Cardiac muscle cell (in vitro differentiated cells and primary cell): ENCODE data around the gene SASH1. TPM values are rescaled to one million over a fixed set of nuclear protein-coding genes. Genes with fewer than 3 reads are reported as not detected.
"Not testable (repeated sequence)": the region's sequence is repeated elsewhere in the genome, so short reads cannot be mapped to it uniquely, and the experiment has no call there.

ENCODE experiments used
- DNase-seq, 2 donors: peaks; one replicate each; pipeline versions ENCODE4 v3.0.0 to v3.0.0-alpha.2; 2010 to 2017; ENCODE audit warnings: low read depth in 1 of 2, low spot score in 1 of 2
- H3K27ac ChIP-seq: fragments of 200-600 bp; sonication (generic); 2 replicates; pipeline ENCODE4 v1.5.1; 2016
- H3K27me3 ChIP-seq: fragments of 200-600 bp; sonication (generic); 2 replicates; pipeline ENCODE4 v1.6.0; 2016; ENCODE audit warnings: control low read depth
- H3K36me3 ChIP-seq: fragments of 200-600 bp; sonication (generic); 2 replicates; pipeline ENCODE4 v1.5.1; 2016; ENCODE audit warnings: control low read depth
- H3K4me1 ChIP-seq: fragments of 200-600 bp; sonication (generic); 2 replicates; pipeline ENCODE4 v1.8.1; 2017; ENCODE audit warnings: low read depth, mild to moderate bottlenecking, mixed run types
- H3K4me3 ChIP-seq: fragments of 200-600 bp; sonication (generic); 2 replicates; pipeline ENCODE4 v1.5.1; 2016; ENCODE audit warnings: mild to moderate bottlenecking
- H3K9me3 ChIP-seq: fragments of 200-600 bp; sonication (generic); 2 replicates; pipeline ENCODE4 v1.5.1; 2017; ENCODE audit warnings: low read depth, mild to moderate bottlenecking, control low read depth
- polyA plus RNA-seq: library from polyadenylated mRNA; unstranded; fragments of >200 nt; fragmentation: Nextera tagmentation; extraction: Ambion mirVana; gene quantifications from 2 replicates; pipeline ENCODE4 v1.2.1, GENCODE V29; 2016
- total RNA-seq: library from RNA; depleted of rRNA; stranded (reverse); fragments of >200 nt; gene quantifications from 2 replicates; pipeline ENCODE4 v1.2.3, GENCODE V29; 2016
- TF ChIP-seq, protein P1 (sequence below): IDR thresholded peaks from 2 replicates; pipeline ENCODE4 v1.5.1; 2012; ENCODE audit warnings: low read depth, mild to moderate bottlenecking, low read length

SASH1 gene
- total and polyA plus RNA-seq, 2 experiments from 2014 or later = 7.2 to 17.1 TPM

DNA sequence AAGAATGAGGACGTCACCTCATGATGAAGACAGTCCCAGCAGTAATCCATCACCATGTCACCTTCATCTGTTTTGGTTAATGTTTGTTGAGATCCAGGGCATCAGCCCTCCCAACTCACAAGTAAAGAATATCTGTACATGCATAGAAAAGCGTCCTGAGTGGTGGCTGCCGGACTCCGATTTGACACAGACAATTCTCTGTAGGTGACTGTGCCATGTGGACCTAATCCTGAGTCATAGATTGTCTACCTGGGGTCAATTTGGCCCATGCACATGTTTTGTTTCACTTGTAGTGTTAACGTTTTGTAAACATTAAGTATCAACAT lies 235.8 kb downstream of the SASH1 start:
- no peaks in the 10 kb centered on the region for H3K36me3 ChIP-seq
- H3K27ac ChIP-seq = no peak overlapping the region
- no peak overlapping the region for H3K4me3 ChIP-seq
- TF ChIP-seq, protein P1, sequence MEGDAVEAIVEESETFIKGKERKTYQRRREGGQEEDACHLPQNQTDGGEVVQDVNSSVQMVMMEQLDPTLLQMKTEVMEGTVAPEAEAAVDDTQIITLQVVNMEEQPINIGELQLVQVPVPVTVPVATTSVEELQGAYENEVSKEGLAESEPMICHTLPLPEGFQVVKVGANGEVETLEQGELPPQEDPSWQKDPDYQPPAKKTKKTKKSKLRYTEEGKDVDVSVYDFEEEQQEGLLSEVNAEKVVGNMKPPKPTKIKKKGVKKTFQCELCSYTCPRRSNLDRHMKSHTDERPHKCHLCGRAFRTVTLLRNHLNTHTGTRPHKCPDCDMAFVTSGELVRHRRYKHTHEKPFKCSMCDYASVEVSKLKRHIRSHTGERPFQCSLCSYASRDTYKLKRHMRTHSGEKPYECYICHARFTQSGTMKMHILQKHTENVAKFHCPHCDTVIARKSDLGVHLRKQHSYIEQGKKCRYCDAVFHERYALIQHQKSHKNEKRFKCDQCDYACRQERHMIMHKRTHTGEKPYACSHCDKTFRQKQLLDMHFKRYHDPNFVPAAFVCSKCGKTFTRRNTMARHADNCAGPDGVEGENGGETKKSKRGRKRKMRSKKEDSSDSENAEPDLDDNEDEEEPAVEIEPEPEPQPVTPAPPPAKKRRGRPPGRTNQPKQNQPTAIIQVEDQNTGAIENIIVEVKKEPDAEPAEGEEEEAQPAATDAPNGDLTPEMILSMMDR = no peak
- H3K27me3 ChIP-seq = no peaks in the 10 kb centered on the region
- no peaks in the 10 kb centered on the region for H3K4me1 ChIP-seq
- no peaks in the 10 kb centered on the region for H3K9me3 ChIP-seq
- no peak for DNase-seq

DNA sequence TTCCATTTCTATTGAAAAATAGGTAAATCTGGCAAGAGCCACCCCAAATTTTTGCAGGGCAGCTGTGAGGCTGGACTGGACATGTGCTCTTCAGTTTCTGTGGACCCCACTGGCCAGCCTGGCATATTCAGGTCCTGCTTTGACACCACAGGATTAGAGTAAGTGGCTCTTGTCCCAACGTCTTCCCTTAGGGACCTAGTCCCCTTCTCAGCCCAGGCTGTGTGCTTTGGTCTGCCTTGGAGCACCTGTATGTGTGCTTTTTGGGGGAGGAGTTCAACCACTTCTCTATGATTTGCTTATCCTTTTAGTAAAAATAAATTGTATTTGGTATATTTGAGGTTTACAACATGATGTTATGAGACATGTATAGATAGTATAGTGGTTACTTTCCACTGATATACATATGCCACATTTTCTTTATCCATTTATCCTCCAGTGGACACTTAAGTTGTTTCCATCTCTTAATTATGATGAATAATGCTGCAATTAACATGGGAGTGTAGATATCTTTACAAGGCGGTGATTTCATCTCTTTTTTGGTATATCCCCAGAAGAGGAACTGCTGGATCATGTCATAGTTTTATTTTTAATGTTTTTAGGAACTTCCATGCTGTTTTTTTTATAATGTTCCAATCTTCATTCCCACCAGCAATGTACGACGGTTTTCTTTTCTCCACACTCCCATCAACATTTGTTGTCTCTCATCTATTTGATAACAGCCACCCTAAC lies 236.4 kb downstream of the SASH1 start:
- Histone ChIP-seq H3K27ac (no peak overlapping the region), H3K9me3 (no peaks in the 10 kb centered on the region)

DNA sequence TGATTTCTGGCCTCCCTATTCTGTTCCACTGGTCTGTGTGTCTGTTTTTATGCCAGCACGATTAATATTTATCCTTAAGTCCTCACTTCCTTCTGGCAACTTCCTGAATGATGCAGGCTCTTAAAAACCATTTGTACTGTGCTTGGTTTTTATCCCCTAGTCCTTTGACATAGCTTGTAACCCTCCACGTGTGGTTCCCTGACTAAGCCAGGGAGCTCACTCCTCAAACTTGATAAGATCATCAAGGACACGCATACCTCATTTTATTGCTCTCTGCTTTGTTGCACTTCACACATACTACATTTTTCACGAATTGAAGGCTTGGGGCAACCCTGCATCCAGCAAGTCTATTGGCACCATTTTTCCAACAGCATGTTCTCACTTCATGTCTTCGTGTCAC lies 237.8 kb downstream of the SASH1 start:
- Histone ChIP-seq H3K4me1 (no peaks in the 10 kb centered on the region), H3K36me3 (no peaks in the 10 kb centered on the region), H3K4me3 (no peak overlapping the region), H3K9me3 (no peaks in the 10 kb centered on the region), H3K27ac (no peak overlapping the region), H3K27me3 (no peaks in the 10 kb centered on the region)
- no peak for DNase-seq
- TF ChIP-seq, protein P1 = no peak

More for the DNA sequence above, 236.4 kb downstream of the SASH1 start:
- TF ChIP-seq, protein P1 = no peak
- Histone ChIP-seq H3K4me1 (no peaks in the 10 kb centered on the region), H3K36me3 (no peaks in the 10 kb centered on the region), H3K4me3 (no peak overlapping the region), H3K27me3 (no peaks in the 10 kb centered on the region)
- DNase-seq = no peak

DNA sequence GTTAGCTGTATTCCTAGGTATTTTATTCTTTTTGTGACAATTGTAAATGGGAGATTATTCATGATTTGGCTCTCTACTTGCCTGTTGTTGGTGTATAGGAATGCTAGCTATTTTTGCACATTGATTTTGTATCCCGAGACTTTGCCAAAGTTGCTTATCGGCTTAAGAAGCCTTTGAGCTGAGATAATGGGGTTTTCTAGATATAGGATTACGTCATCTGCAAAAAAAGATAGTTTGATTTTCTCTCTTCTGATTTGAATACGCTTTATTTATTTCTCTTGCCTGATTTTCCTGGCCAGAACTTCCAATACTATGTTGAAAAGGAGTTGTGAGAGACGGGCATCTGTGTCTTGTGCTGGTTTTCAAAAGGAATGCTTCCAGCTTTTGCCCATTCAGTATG lies 241.0 kb downstream of the SASH1 start:
- Histone ChIP-seq H3K27ac (no peak overlapping the region), H3K36me3 (no peaks in the 10 kb centered on the region), H3K4me1 (no peaks in the 10 kb centered on the region), H3K4me3 (no peak overlapping the region), H3K9me3 (no peaks in the 10 kb centered on the region), H3K27me3 (no peaks in the 10 kb centered on the region)
- DNase-seq = no peak
- TF ChIP-seq, protein P1 = no peak

DNA sequence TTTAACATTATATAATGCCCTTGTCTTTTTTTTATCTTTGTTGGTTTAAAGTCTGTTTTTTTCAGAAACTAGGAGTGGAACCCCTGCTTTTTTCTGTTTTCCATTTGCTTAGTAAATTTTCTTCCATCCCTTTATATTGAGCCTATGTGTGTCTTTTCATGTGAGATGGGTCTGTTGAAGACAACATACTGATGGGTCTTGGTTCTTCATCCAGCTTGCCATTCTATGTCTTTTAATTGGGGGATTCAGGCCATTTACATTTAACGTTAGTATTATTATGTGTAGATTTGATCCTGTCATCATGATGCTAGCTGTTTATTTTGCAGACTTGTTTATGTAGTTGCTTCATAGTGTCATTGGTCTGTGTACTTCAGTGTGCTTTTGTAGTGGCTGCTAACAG lies 243.0 kb downstream of the SASH1 start:
- not testable (repeated sequence) for DNase-seq, H3K36me3 ChIP-seq, H3K4me1 ChIP-seq, H3K27ac ChIP-seq, H3K9me3 ChIP-seq, H3K4me3 ChIP-seq, H3K27me3 ChIP-seq

GRCh38 chr6:148590883-148591282 lies 248.2 kb downstream of the SASH1 start:
- Histone ChIP-seq H3K36me3 (no peaks in the 10 kb centered on the region), H3K4me1 (no peaks in the 10 kb centered on the region), H3K4me3 (no peak overlapping the region), H3K9me3 (no peaks in the 10 kb centered on the region), H3K27me3 (no peaks in the 10 kb centered on the region), H3K27ac (no peak overlapping the region)
- no peak for DNase-seq
- TF ChIP-seq, protein P1 = no peak
